HFFc6 (cell line): ENCODE measurements around the gene SLC35B2. TPM values are rescaled to one million over a fixed set of nuclear protein-coding genes. Genes with fewer than 3 reads are reported as not detected.

Source experiments
- DNase-seq: peaks from one replicate; pipeline ENCODE4 v3.0.0-alpha.2; 2018
- H3K27ac Mint-ChIP-seq: 2 replicates; pipeline ENCODE4 v1.8.0; 2020; ENCODE audit warnings: mild to moderate bottlenecking, mixed read lengths
- H3K27me3 Mint-ChIP-seq: 2 replicates; pipeline ENCODE4 v1.8.0; 2021; ENCODE audit warnings: mild to moderate bottlenecking, moderate library complexity, mixed read lengths; ENCODE audit not compliant: insufficient read depth
- H3K36me3 Mint-ChIP-seq: 2 replicates; pipeline ENCODE4 v1.8.0; 2021; ENCODE audit warnings: low read depth, mixed read lengths
- H3K4me1 Mint-ChIP-seq: 2 replicates; pipeline ENCODE4 v1.8.0; 2020; ENCODE audit warnings: low read depth, mixed read lengths
- H3K4me3 Mint-ChIP-seq: 2 replicates; pipeline ENCODE4 v1.8.0; 2020; ENCODE audit warnings: mild to moderate bottlenecking, moderate library complexity, mixed read lengths
- H3K9me3 Mint-ChIP-seq: 2 replicates; pipeline ENCODE4 v1.8.0; 2020; ENCODE audit warnings: mild to moderate bottlenecking, mixed read lengths
- CTCF ChIP-seq: fragments of 200-600 bp; sonication (generic); IDR thresholded peaks from 2 replicates; pipeline ENCODE4 v1.5.0; 2021; ENCODE audit warnings: antibody characterized with exemption, mild to moderate bottlenecking
- total RNA-seq, 6 experiments: library from RNA; stranded (reverse); fragmentation: NEBNext Ultra II Directional; extraction: Animal tissue kit (Norgen Biotek cat#: 25700); gene quantifications; 2 replicates in 1 of 6; 3 replicates in 5 of 6; pipeline ENCODE4 v1.2.3, GENCODE V29; 2021

The SLC35B2 gene
- total RNA-seq, 6 experiments from 2014 or later, result 108 to 132 (median 120) TPM

- DNase-seq, result no peak
- peak overlapping the region; percentile 84 for H3K27ac Mint-ChIP-seq
- H3K36me3 Mint-ChIP-seq, result peaks cover 29% of the 10 kb centered on the region
Measured at GRCh38 chr6:44258325-44258863, 1.1 kb upstream of the SLC35B2 start.

DNA sequence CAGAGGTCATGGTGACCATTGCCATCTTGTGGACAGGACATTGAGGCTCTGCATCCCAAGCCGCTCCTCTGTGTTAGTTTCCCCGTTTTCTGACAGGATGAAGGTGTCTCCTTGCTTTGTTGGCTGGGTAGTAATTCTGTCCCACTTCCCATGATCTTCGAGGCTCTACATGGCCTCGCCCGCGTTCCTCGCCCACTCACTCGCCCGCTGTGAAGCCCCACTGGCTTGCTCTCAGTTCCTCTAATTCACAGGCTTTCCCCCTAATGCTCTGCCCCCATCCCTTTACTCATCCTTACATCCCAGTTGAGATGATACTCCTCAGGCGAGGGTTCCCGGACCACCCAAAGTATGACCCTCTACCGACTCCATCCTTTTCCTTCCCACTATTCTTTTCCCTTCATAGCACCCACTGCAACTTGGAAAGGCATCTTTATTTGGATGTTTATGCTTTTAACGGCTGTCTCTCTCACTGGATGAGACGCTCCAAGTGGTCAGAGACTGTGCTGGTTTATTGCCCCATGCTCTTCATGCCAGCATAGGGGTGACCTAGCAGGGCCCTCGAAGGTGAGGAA lies 511 bp upstream of the SLC35B2 start:
- Mint-ChIP-seq H3K4me3 (peak overlapping the region; percentile 89), H3K27ac (peak overlapping the region; percentile 84), H3K4me1 (peaks cover 55% of the 10 kb centered on the region), H3K9me3 (no peaks in the 10 kb centered on the region), H3K36me3 (peaks cover 35% of the 10 kb centered on the region), H3K27me3 (peaks cover 27% of the 10 kb centered on the region)
- DNase-seq, result no peak
- peak; percentile 38 for TF ChIP-seq CTCF

More at GRCh38 chr6:44258325-44258863, 1.1 kb upstream of the SLC35B2 start:
- Mint-ChIP-seq H3K9me3 (no peaks in the 10 kb centered on the region), H3K4me1 (peaks cover 55% of the 10 kb centered on the region), H3K4me3 (peak overlapping the region; percentile 89; the same call in 1 of the 2 replicates), H3K27me3 (peaks cover 27% of the 10 kb centered on the region)
- TF ChIP-seq CTCF, result no peak

DNA sequence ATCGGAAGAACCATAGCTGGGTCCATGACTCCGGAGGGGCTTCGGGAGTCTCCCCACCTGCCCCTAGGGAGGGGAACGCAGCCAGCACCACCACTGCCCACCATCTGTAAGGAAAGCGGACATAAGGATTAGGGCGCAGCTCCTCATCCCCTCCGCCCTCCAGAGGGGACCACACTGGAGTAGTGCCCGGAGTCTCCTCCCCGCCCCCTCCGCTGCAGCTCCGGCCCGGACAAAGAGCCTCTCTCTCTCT lies 628 bp downstream of the SLC35B2 start:
- TF ChIP-seq CTCF, result no peak
- peak overlapping the region; percentile 81 for H3K27ac Mint-ChIP-seq
- peaks cover 46% of the 10 kb centered on the region for H3K36me3 Mint-ChIP-seq
- H3K4me1 Mint-ChIP-seq, result peaks cover 56% of the 10 kb centered on the region
- no peak for DNase-seq
- H3K4me3 Mint-ChIP-seq, result peak overlapping the region; percentile 93
- peaks cover 28% of the 10 kb centered on the region for H3K27me3 Mint-ChIP-seq
- H3K9me3 Mint-ChIP-seq, result no peaks in the 10 kb centered on the region

DNA sequence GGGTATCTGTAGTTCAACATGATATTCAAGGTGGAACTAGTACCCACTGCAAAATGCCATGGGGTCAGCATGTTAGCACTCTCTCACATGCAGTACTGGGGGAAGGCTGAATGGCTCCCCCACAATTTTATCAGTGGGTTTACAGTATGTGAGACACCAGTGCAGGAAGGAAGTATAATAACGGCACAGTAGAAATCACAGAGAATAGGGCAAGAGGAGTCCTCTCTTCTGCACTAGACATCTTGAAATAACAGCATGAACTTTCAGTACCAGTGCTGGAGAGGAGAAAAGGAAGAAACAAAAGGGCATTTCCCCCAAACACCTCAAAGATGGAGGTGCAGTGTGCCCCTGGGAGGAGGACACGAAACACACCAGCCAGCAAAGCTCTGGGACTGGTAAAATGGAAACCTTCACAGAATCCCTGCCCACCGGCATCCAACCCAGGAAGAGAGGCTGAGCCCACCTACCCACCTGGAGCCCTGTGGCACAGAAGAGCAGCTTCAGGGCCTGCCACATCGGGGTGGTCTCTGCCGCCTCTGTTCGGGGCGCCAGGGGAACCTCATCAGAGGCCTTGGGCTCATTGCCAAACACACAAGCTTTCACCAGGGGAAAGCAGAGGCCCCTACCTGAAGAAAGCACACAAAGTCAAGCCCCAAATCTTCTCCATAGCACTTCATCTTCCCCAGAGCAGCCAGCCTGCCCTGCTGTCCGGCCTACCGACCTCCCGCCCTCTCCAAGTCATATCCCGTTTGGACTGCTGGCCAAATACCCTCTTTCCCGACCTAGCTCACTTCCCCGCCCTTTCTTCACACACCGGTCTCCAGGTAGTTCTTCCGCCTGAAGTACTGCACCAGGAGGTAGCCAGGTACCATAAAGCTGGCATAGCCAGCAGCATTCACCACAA lies 1.2 kb downstream of the SLC35B2 start:
- Mint-ChIP-seq H3K9me3 (no peaks in the 10 kb centered on the region), H3K27ac (peak overlapping the region; percentile 81), H3K36me3 (peaks cover 52% of the 10 kb centered on the region), H3K4me1 (peaks cover 62% of the 10 kb centered on the region), H3K27me3 (peaks cover 29% of the 10 kb centered on the region), H3K4me3 (peak overlapping the region; percentile 93)
- TF ChIP-seq CTCF, result no peak
- DNase-seq, result no peak

- peak overlapping the region; percentile 81 for H3K27ac Mint-ChIP-seq
- H3K27me3 Mint-ChIP-seq, result peaks cover 31% of the 10 kb centered on the region
- no peaks in the 10 kb centered on the region for H3K9me3 Mint-ChIP-seq
- no peak for TF ChIP-seq CTCF
- no peak for DNase-seq
- H3K4me3 Mint-ChIP-seq, result peak overlapping the region; percentile 93
- H3K4me1 Mint-ChIP-seq, result peaks cover 70% of the 10 kb centered on the region
- H3K36me3 Mint-ChIP-seq, result peaks cover 61% of the 10 kb centered on the region
Measured at GRCh38 chr6:44255105-44255808, 2.1 kb downstream of the SLC35B2 start.
